Ishikawa (cell line): ENCODE results near the gene DCP1B.

Source experiments
- CEBPB ChIP-seq: IDR thresholded peaks from 2 replicates; pipeline ENCODE4 v1.6.1; 2012
- EGR1 ChIP-seq: IDR thresholded peaks from 2 replicates; pipeline ENCODE4 v1.6.1; 2012
- EP300 ChIP-seq: IDR thresholded peaks from 2 replicates; pipeline ENCODE4 v1.6.1; 2012; ENCODE audit warnings: borderline replicate concordance
- TF ChIP-seq, protein P1 (sequence below): IDR thresholded peaks from 2 replicates; pipeline ENCODE4 v1.6.1; 2012; ENCODE audit warnings: low read depth, mild to moderate bottlenecking
- TF ChIP-seq, protein P2 (sequence below): IDR thresholded peaks from 2 replicates; pipeline ENCODE4 v1.6.1; 2012

DNA sequence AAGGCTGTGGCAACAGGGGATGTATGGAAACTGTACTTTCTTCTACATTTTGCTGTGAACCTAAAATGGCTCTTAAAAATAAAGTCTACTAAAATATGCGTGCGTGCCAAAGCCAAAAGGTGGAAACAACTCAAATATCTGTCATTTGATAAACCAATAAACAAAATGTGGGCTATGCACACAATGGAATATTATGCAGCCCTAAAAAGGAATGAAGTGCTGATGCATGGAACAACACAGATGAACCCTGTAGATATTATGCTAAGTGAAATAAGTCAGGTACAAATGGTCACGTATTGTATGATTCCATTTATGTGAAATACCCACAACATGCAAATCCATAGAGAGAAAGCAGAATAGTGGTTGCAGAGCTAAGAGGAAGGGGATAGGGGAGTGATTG lies 93.8 kb downstream of the DCP1B start:
- no peak for TF ChIP-seq EP300
- TF ChIP-seq CEBPB, result no peak
- no peak for TF ChIP-seq EGR1
- TF ChIP-seq, protein P1, sequence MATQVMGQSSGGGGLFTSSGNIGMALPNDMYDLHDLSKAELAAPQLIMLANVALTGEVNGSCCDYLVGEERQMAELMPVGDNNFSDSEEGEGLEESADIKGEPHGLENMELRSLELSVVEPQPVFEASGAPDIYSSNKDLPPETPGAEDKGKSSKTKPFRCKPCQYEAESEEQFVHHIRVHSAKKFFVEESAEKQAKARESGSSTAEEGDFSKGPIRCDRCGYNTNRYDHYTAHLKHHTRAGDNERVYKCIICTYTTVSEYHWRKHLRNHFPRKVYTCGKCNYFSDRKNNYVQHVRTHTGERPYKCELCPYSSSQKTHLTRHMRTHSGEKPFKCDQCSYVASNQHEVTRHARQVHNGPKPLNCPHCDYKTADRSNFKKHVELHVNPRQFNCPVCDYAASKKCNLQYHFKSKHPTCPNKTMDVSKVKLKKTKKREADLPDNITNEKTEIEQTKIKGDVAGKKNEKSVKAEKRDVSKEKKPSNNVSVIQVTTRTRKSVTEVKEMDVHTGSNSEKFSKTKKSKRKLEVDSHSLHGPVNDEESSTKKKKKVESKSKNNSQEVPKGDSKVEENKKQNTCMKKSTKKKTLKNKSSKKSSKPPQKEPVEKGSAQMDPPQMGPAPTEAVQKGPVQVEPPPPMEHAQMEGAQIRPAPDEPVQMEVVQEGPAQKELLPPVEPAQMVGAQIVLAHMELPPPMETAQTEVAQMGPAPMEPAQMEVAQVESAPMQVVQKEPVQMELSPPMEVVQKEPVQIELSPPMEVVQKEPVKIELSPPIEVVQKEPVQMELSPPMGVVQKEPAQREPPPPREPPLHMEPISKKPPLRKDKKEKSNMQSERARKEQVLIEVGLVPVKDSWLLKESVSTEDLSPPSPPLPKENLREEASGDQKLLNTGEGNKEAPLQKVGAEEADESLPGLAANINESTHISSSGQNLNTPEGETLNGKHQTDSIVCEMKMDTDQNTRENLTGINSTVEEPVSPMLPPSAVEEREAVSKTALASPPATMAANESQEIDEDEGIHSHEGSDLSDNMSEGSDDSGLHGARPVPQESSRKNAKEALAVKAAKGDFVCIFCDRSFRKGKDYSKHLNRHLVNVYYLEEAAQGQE, result no peak
- TF ChIP-seq, protein P2, sequence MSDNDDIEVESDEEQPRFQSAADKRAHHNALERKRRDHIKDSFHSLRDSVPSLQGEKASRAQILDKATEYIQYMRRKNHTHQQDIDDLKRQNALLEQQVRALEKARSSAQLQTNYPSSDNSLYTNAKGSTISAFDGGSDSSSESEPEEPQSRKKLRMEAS, result no peak
